ENCODE data around the gene PSMA1. TPM values are rescaled to one million over a fixed set of nuclear protein-coding genes. Genes with fewer than 3 reads are reported as not detected.
"Not testable (repeated sequence)": the region's sequence is repeated elsewhere in the genome, so short reads cannot be mapped to it uniquely, and the experiment has no call there.

PSMA1 gene
- total RNA-seq (2014; rRNA removed) (213 and 275 TPM in 2 replicates), Bru-seq, nascent RNA (percentile 25 among the genes with signal in this experiment), BruChase-seq, experiment 1, labeled RNA remaining after a 6-hour chase (percentile 38 among the genes with signal in this experiment), BruChase-seq, experiment 2, labeled RNA remaining after a 2-hour chase (percentile 30 among the genes with signal in this experiment)
- long read RNA-seq, transcript PSMA1-201 (10 exons, 1,505 nt) = major isoform, 72 of 158 reads
- long read RNA-seq, partial matches to known transcripts = 8 of 158 reads
- long read RNA-seq, other reads (novel, unspliced or antisense) = 76 of 158 reads

- Histone ChIP-seq H2AFZ (ENCODE audit: low read length) (peak within 1 kb of the TSS; percentile 85), H3F3A (ENCODE audit: low read length, unreplicated experiment) (no peaks in the 10 kb centered on the region), H3K36me3 (ENCODE audit: low read depth, low read length) (peaks cover 20% of the 10 kb centered on the region), H3K27me3 (ENCODE audit: low read length) (no peaks in the 10 kb centered on the region), H3K9me2 (replicated peaks; ENCODE audit: low read length) (no peaks in the 10 kb centered on the region), H3K27ac (ENCODE audit: low read length) (peak within 1 kb of the TSS; percentile 88), H3K4me3 (ENCODE audit: low read length) (peak within 1 kb of the TSS; percentile 80), H3K4me2 (ENCODE audit: low read length) (peak within 1 kb of the TSS; percentile 84), H3K9ac (ENCODE audit: low read length) (peak within 1 kb of the TSS; percentile 99), H3K4me1 (ENCODE audit: insufficient read depth, low read length) (peaks cover 10% of the 10 kb centered on the region; the same call in 1 of the 2 replicates), H4K20me1 (ENCODE audit: low read length) (no peaks in the 10 kb centered on the region), H3K9me3 (ENCODE audit: low read length) (no peaks in the 10 kb centered on the region), H3K79me2 (ENCODE audit: low read length) (peaks cover 39% of the 10 kb centered on the region)
- peak; percentile 96 for DNase-seq
- peak; percentile 91 for ATAC-seq
- BruUV-seq (replicated peaks) = TSS peak; percentile 64
- POLR2A ChIA-PET (ENCODE audit: unreplicated experiment) = interaction anchor here (0.7 to 0.9 kb wide), 3 partner anchors 13 to 1664 kb away, joined by 3 to 6 read pairs (median 4); no protein-coding TSS in a partner anchor
- CTCF ChIA-PET = no interaction called here
- intact Hi-C loops (cut with micrococcal nuclease) = loop anchor here (1.0 kb wide), 1 partner anchor 372 kb away; the partner anchor contains the start of gene CYP2R1
- TF ChIP-seq EZH2phosphoT487 (IDR thresholded peaks at IDR 0.05; ENCODE audit: borderline replicate concordance, low read length) = no peak
- TF ChIP-seq EZH2 (IDR thresholded peaks at IDR 0.05; ENCODE audit: low read length, unreplicated experiment) = no peak
- TF ChIP-seq, protein P1, sequence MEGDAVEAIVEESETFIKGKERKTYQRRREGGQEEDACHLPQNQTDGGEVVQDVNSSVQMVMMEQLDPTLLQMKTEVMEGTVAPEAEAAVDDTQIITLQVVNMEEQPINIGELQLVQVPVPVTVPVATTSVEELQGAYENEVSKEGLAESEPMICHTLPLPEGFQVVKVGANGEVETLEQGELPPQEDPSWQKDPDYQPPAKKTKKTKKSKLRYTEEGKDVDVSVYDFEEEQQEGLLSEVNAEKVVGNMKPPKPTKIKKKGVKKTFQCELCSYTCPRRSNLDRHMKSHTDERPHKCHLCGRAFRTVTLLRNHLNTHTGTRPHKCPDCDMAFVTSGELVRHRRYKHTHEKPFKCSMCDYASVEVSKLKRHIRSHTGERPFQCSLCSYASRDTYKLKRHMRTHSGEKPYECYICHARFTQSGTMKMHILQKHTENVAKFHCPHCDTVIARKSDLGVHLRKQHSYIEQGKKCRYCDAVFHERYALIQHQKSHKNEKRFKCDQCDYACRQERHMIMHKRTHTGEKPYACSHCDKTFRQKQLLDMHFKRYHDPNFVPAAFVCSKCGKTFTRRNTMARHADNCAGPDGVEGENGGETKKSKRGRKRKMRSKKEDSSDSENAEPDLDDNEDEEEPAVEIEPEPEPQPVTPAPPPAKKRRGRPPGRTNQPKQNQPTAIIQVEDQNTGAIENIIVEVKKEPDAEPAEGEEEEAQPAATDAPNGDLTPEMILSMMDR (conservative IDR thresholded peaks at IDR 0.05; ENCODE audit: low read depth, low read length) = no peak
Observed at GRCh38 chr11:14519917-14520746, at the start of gene PSMA1. TSS of gene PSMA1 (minus strand) at chr11:14520386. CDS start at chr11:14520299, 87 bp downstream.

DNA sequence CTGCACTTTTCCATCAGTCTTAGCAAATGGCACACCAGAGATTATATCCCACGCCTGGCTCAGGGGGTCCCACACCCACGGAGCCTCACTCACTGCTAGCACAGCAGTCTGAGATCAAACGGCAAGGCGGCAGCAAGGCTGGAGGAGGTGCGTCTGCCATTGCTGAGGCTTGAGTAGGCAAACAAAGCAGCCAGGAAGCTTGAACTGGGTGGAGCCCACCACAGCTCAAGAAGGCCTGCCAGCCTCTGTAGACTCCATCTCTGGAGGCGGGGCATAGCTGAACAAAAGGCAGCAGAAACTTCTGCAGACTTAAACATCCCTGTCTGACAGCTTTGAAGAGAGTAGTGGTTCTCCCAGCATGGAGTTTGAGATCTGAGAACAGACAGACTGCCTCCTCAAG is 49.3 kb upstream of the PSMA1 start:
- H3K9ac ChIP-seq (ENCODE audit: low read length); H3K4me1 ChIP-seq (ENCODE audit: insufficient read depth, low read length); H3K9me2 ChIP-seq (replicated peaks; ENCODE audit: low read length); H3F3A ChIP-seq (ENCODE audit: low read length, unreplicated experiment); intact Hi-C loops (cut with micrococcal nuclease); H3K9me3 ChIP-seq (ENCODE audit: low read length); H3K27ac ChIP-seq (ENCODE audit: low read length); H3K36me3 ChIP-seq (ENCODE audit: low read depth, low read length); H4K20me1 ChIP-seq (ENCODE audit: low read length); H3K4me3 ChIP-seq (ENCODE audit: low read length); CTCF ChIA-PET; POLR2A ChIA-PET (ENCODE audit: unreplicated experiment); H3K4me2 ChIP-seq (ENCODE audit: low read length); DNase-seq; H3K79me2 ChIP-seq (ENCODE audit: low read length); H2AFZ ChIP-seq (ENCODE audit: low read length); ATAC-seq; BruUV-seq (replicated peaks): not testable (repeated sequence)
- peaks cover 15% of the 10 kb centered on the region for H3K27me3 ChIP-seq (ENCODE audit: low read length)

- ChIA-PET CTCF (no interaction called here), POLR2A (ENCODE audit: unreplicated experiment) (no interaction called here)
- no peak for DNase-seq
- BruUV-seq (replicated peaks) = no TSS peak
- TF ChIP-seq, protein P1 (conservative IDR thresholded peaks at IDR 0.05; ENCODE audit: low read depth, low read length) = no peak
- no peak for TF ChIP-seq EZH2 (IDR thresholded peaks at IDR 0.05; ENCODE audit: low read length, unreplicated experiment)
- TF ChIP-seq EZH2phosphoT487 (IDR thresholded peaks at IDR 0.05; ENCODE audit: borderline replicate concordance, low read length) = no peak
- Histone ChIP-seq H3F3A (ENCODE audit: low read length, unreplicated experiment) (no peaks in the 10 kb centered on the region), H3K9me3 (ENCODE audit: low read length) (no peaks in the 10 kb centered on the region), H3K4me3 (ENCODE audit: low read length) (no peak overlapping the region), H3K27me3 (ENCODE audit: low read length) (peaks cover 22% of the 10 kb centered on the region), H3K27ac (ENCODE audit: low read length) (no peak overlapping the region), H4K20me1 (ENCODE audit: low read length) (no peaks in the 10 kb centered on the region), H3K4me2 (ENCODE audit: low read length) (no peak overlapping the region), H3K9me2 (replicated peaks; ENCODE audit: low read length) (no peaks in the 10 kb centered on the region), H3K36me3 (ENCODE audit: low read depth, low read length) (no peaks in the 10 kb centered on the region), H2AFZ (ENCODE audit: low read length) (no peak overlapping the region), H3K79me2 (ENCODE audit: low read length) (no peaks in the 10 kb centered on the region), H3K4me1 (ENCODE audit: insufficient read depth, low read length) (no peaks in the 10 kb centered on the region), H3K9ac (ENCODE audit: low read length) (no peak overlapping the region)
- intact Hi-C loops (cut with micrococcal nuclease) = no loop called here
- no peak for ATAC-seq
Observed at GRCh38 chr11:14567064-14567651, 47.0 kb upstream of the PSMA1 start.

Measured in PC-3 (cell line).